ENCODE results near the gene WT1.

WT1 gene

GRCh38 chr11:32420937-32421901, 14.1 kb downstream of the WT1 start:
- DNase-seq: no peak

- no peak for DNase-seq
Measured at GRCh38 chr11:32420139-32420538, 15.2 kb downstream of the WT1 start.

GRCh38 chr11:32418836-32419235, 16.5 kb downstream of the WT1 start:
- DNase-seq: no peak

DNA sequence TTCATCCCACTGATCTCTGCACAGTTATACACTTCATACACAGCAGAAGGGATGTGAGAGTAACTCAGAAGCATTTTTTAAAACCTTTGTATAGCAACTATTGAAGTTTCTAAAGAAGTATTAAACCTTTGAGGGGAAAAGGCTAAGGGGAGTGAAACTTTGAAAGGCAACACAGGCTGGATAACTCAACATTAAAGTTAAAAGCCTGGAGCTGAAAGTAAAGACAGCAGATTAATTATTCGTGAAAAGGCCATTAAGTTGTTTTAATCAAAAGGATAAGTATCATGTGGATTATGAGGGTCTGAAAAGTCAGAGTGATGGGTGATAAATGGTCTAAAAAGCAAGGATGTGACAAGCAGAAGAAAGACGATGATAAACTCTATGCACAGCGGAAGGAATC, 17.5 kb downstream of the WT1 start:
- DNase-seq: no peak

DNA sequence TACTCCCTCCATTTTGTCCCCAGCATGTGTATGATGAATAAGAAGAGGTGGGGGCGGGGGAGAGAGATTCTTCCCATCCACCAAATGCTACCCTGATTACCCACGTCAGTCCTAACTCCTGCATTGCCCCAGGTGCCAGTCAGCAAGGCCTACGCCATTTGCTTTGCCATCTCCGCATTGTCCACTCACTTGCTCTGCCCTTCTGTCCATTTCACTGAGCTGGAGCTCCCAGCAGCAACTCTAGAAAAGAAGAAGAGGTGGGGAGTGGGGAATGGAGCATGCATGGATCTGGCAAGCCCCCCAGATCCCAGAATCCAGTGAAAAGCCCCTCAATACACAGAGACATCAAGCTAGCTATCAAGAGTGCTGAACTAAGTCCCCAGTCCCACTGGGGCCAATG, 19.0 kb downstream of the WT1 start:
- no peak for DNase-seq

- no peak for DNase-seq
Measured at GRCh38 chr11:32414925-32415324, 20.4 kb downstream of the WT1 start.

DNA sequence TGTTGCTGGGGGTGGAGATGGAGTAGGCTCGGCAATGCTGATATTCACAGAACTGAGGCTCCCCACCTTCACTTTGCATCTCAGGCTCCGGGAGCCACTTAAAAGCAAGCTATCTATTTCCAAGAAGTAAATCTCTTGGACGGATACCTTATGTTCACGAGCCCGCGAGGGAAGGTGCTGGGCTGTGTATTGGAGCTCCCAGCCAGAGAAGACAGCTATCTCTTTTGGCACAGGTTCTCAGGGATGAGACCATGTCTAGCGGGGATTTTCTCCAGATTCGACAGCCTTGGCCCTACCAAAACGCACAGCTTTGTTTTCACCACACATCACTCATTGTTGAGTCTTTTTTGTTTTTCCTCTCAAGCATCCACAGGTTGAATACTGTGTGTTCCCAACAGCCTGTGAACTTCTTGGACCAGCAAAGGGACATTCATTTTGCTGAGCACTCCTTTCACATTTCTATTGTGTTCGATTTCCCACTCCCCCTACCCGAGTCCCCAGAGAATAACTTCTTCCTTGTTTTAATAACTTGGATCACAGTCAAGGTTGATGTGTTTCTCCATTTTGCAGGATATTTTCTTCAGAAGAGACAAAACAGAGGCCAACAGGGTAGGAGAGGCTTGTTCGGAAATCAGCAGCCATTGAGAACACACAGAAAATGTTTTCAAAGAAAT, 23.3 kb downstream of the WT1 start:
- no peak for DNase-seq

DNA sequence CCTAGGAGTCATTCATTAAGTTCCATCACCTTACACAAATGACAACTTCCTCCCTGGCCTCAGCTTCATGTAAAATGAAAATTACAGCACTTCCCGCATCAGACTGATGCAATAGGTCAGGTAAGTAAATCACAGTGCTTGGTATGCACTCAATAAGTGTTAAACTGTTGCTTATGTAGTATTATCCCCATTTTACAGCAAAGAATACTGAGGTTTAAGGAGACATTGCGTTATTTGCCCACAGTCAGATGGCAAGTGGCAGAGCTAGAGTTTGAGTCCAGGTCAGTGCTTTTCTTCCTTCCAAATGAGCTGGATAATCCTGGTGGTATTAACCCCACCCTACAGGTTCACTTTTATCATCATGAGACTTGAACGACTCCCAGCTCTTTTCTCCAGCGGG, 29.7 kb downstream of the WT1 start:
- no peak for DNase-seq

DNA sequence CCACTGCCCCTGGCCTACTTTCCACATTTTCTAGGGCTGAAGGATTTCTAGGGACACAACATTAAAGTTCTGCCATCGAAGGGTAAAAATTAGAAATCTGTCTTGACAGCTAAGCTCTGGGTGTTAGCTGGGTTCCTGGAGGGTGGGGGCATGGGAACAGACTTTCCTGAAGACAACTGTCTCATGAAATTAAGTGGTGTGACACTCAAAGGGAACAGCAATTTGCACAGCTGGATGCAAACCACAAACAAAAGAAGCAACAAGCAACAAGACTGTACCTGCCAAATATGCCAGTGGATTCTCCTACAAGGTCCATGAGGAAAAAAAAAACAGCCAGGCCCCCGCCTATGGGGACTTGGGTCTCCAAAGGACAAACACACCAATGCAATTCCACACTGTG, 32.5 kb downstream of the WT1 start:
- DNase-seq: no peak

- no peak for DNase-seq
Measured at GRCh38 chr11:32400670-32401369, 34.5 kb downstream of the WT1 start.

GRCh38 chr11:32400196-32400595, 35.1 kb downstream of the WT1 start:
- no peak for DNase-seq

GRCh38 chr11:32396991-32397390, 38.3 kb downstream of the WT1 start:
- DNase-seq: no peak

GRCh38 chr11:32396331-32396730, 39.0 kb downstream of the WT1 start:
- no peak for DNase-seq

GRCh38 chr11:32395127-32395526, 40.2 kb downstream of the WT1 start:
- DNase-seq: no peak

- DNase-seq: no peak
Measured at GRCh38 chr11:32392840-32393239, 42.5 kb downstream of the WT1 start.

DNA sequence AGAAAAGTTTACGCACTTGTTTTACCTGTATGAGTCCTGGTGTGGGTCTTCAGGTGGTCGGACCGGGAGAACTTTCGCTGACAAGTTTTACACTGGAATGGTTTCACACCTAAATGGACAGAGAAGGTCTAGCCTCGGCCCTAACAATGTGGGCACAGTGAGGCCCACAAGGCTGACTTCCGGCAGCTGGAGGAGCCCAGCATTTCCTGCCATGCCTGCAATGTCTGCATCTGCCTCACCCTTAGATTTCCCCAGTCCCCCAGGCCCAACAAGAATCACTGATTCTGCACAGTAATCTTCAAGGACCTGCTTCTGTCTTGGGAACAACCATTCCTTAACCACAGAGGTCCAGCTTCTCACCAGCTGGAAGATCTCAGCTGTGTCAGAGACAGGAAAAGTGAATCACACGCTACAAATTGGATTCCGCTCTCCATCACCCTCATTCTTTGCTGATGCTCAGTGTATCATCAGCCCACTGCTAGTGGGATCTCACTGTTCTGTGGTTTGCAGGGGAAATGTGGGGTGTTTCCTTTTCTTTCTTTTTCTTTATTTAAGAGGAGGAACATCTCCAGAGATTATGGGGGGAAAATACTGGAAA, 43.3 kb downstream of the WT1 start:
- DNase-seq: no peak

GRCh38 chr11:32391479-32391878, 43.9 kb downstream of the WT1 start:
- DNase-seq: no peak

GRCh38 chr11:32390712-32391111, 44.6 kb downstream of the WT1 start:
- no peak for DNase-seq

DNA sequence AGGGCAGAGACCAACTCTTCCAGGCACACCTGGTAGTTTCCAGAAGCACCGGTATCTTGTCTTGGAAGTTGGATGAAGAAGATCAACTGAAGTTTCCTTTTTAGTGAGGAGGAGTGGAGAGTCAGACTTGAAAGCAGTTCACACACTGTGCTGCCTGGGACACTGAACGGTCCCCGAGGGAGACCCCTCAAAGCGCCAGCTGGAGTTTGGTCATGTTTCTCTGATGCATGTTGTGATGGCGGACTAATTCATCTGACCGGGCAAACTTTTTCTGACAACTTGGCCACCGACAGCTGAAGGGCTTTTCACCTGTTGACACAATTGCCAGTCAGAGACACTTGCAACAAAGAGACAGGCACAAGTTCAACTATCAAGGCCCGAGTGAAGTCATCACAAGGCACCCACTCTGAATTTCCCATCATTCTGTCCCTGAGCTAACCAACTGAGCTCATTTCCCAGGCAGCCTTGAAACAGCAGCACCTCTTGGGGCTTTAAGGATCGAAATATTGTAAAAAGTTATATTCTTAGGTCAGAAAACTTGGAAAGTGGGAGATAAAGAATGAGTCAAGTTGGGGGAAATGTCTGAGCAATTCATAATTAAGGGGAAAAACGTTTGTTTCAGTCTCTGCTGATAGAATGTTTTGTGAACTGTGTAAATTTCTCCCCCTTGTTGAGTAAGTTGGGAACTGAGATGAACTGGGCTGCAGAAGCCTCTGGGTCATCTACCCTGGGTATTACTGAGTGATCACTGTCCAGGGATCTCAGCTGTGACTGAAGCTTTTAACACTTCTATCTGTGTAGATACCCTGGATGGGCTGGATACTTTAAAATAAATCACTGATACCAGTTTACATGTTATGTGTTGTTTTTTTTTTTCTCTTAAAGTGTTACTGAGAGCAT, 46.2 kb downstream of the WT1 start:
- DNase-seq: no peak

DNA sequence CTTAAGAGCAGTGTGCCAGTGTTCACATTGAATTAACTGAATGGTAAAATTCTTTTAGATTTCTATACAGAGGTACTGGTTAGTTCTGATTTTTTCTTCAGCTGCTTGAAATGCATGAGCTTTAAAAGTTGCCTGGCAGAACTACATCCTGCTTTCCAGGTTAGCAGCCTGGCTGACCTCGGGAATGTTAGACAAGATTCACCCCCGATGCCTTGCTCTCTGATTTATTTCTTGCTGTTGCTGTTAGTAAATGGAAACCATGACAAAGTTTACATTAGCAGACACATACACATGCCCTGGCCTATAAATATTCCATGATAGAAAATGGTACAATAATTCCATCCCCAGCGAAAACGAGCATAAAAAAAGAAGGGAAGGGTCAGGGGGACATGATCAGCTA, 47.0 kb downstream of the WT1 start:
- no peak for DNase-seq

DNA sequence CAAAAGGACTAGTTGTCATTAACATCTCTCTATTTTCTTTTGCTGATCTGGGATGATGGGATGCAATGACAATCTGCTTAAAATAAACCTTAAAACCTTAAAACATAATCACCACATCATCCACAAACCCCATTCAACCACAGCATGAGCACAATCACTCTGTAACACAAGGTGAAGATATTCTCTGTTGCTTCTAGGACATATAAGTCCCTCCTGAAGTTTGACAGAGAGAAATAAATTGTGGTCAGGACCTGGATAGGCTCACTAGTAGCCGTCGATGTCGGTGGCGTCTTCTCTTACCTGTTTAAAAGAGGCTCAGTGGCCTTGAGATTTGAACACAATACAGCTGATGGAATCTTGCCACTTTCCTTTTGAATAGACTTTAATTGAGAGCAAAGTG, 47.9 kb downstream of the WT1 start:
- DNase-seq: no peak

GRCh38 chr11:32386770-32387377, 48.5 kb downstream of the WT1 start:
- no peak for DNase-seq

Data from NCI-H1092 treated with DMSO at 0.1 percent for 48 hours (cell line).